Left lung (tissue), 10 donors: ENCODE results near the gene ZNF566. TPM values are rescaled to one million over a fixed set of nuclear protein-coding genes. Genes with fewer than 3 reads are reported as not detected.

Experiments used
- ATAC-seq: fragments of 200-7000 bp; cut with Tn5 transposase; one replicate; pipeline ENCODE4 v1.9.1; 2020; ENCODE audit warnings: moderate library complexity
- DNase-seq, 4 donors: peaks; one replicate each; pipeline ENCODE4 v3.0.0-alpha.2; 2013 to 2020
- H3K27ac ChIP-seq, 2 donors: fragments of 200-600 bp; sonication (generic) in 1 of 2; one replicate each; pipeline versions ENCODE4 v1.5.0 to v1.8.0; 2020 to 2021
- H3K27me3 ChIP-seq, 2 donors: fragments of 200-600 bp; sonication (generic) in 1 of 2; one replicate each; pipeline versions ENCODE4 v1.5.0 to v1.8.0; 2020 to 2021
- H3K36me3 ChIP-seq, 2 donors: fragments of 200-600 bp; sonication (generic) in 1 of 2; one replicate each; pipeline versions ENCODE4 v1.5.0 to v1.8.0; 2020 to 2021
- H3K4me1 ChIP-seq, 2 donors: fragments of 200-600 bp; one replicate each; pipeline ENCODE4 v1.8.0; 2021
- H3K4me3 ChIP-seq, 2 donors: fragments of 200-600 bp; sonication (generic) in 1 of 2; one replicate each; pipeline versions ENCODE4 v1.5.0 to v1.8.0; 2020 to 2021; ENCODE audit warnings: mild to moderate bottlenecking in 1 of 2
- H3K9me3 ChIP-seq, 2 donors: fragments of 200-600 bp; sonication (generic) in 1 of 2; one replicate each; pipeline versions ENCODE4 v1.5.0 to v1.8.0; 2020 to 2021
- CTCF ChIP-seq, 2 donors: fragments of 200-600 bp; sonication (generic) in 1 of 2; IDR thresholded peaks; one replicate each; pipeline versions ENCODE4 v1.5.0 to v1.8.0; 2021; ENCODE audit warnings: antibody characterized with exemption in 2 of 2
- intact Hi-C, 2 donors: fragments of 100-400 bp; cut with DNase I; formaldehyde crosslinking; loops; one replicate each; pipeline versions ENCODE4 v1.11.2 to v1.14.2; 2022
- polyA plus RNA-seq, 6 donors: library from polyadenylated mRNA; unstranded; fragments of 120-200 nt; gene quantifications; one replicate each; pipeline ENCODE4 v1.2.1, GENCODE V29; 2013; ENCODE audit not compliant: insufficient read length in 6 of 6
- total RNA-seq, 2 donors: library from RNA; stranded (reverse); fragmentation: NEBNext Ultra II Directional; extraction: Animal tissue kit (Norgen Biotek cat#: 25700); gene quantifications; one replicate each; pipeline ENCODE4 v1.2.1, GENCODE V29; 2021
- donor health status: DM: no; HTN: yes; CAD: no.
- donor health status: DM: no; HTN: no; CAD: no.

The ZNF566 gene
- total and polyA plus RNA-seq, 8 donors, result 8.8 to 17.7 (median 15.2) TPM

- H3K27ac ChIP-seq, result no peak overlapping the region
- intact Hi-C loops, result no loop called here
- no peaks in the 10 kb centered on the region for H3K36me3 ChIP-seq
- ATAC-seq (no peak), DNase-seq (no peak)
- H3K9me3 ChIP-seq, result peaks cover 0 to 44% of the 10 kb centered on the region in 2 donors
- no peak overlapping the region for H3K4me3 ChIP-seq
- peaks cover 0 to 34% of the 10 kb centered on the region in 2 donors for H3K27me3 ChIP-seq
- peaks cover 0 to 10% of the 10 kb centered on the region in 2 donors for H3K4me1 ChIP-seq
- no peak for TF ChIP-seq CTCF (IDR thresholded peaks at IDR 0.05)
Measured at GRCh38 chr19:36423925-36424324, 65.4 kb downstream of the ZNF566 start.

GRCh38 chr19:36421749-36422481 is 67.4 kb downstream of the ZNF566 start:
- intact Hi-C loops, result no loop called here
- Histone ChIP-seq H3K27me3 (peaks cover 0 to 34% of the 10 kb centered on the region in 2 donors), H3K9me3 (peaks cover 0 to 32% of the 10 kb centered on the region in 2 donors), H3K4me3 (peak overlapping the region; percentile 32 to 37), H3K27ac (no peak overlapping the region), H3K4me1 (peaks cover 6 to 26% of the 10 kb centered on the region in 2 donors), H3K36me3 (no peaks in the 10 kb centered on the region)
- DNase-seq (peak in 1 of 4 donors; percentile 46), ATAC-seq (no peak)
- no peak for TF ChIP-seq CTCF (IDR thresholded peaks at IDR 0.05)

GRCh38 chr19:36420961-36421748 is 68.2 kb downstream of the ZNF566 start:
- DNase-seq (peak in 3 of 4 donors; percentile 32 to 72 (median 54)), ATAC-seq (peak; percentile 22)
- TF ChIP-seq CTCF (IDR thresholded peaks at IDR 0.05), result no peak
- Histone ChIP-seq H3K9me3 (peaks cover 0 to 32% of the 10 kb centered on the region in 2 donors), H3K4me1 (peaks cover 6 to 29% of the 10 kb centered on the region in 2 donors), H3K4me3 (peak overlapping the region; percentile 32 to 37), H3K27me3 (peaks cover 0 to 34% of the 10 kb centered on the region in 2 donors), H3K36me3 (no peaks in the 10 kb centered on the region), H3K27ac (peak overlapping the region in 1 of 2 donors; percentile 19)
- intact Hi-C loops, result no loop called here

- peak within 1 kb of the TSS; percentile 67 to 81 for H3K4me3 ChIP-seq
- TF ChIP-seq CTCF (IDR thresholded peaks at IDR 0.05), result no peak
- intact Hi-C loops, result no loop called here
- peak; percentile 97 for ATAC-seq
- H3K27ac ChIP-seq, result peak within 1 kb of the TSS; percentile 85 to 86
- peaks cover 6 to 29% of the 10 kb centered on the region in 2 donors for H3K4me1 ChIP-seq
- peaks cover 0 to 34% of the 10 kb centered on the region in 2 donors for H3K27me3 ChIP-seq
- peaks cover 0 to 36% of the 10 kb centered on the region in 2 donors for H3K9me3 ChIP-seq
- H3K36me3 ChIP-seq, result no peaks in the 10 kb centered on the region
- DNase-seq, result peak; percentile 81 to 92 (median 88)
Measured at GRCh38 chr19:36418287-36419001, 70.9 kb downstream of the ZNF566 start, which contains the start of gene ZFP82. Gene ZFP82 (minus strand): TSS chr19:36418644. CDS start chr19:36409789, 8,855 bp downstream.
